Hair follicle dermal papilla cell (primary cell): ENCODE results near the gene MAGEB5. TPM values are rescaled to one million over a fixed set of nuclear protein-coding genes. Genes with fewer than 3 reads are reported as not detected.

Experiments used
- total RNA-seq: library from RNA; depleted of rRNA; stranded (reverse); fragments of >200 nt; gene quantifications from 2 replicates; pipeline ENCODE4 v1.2.3, GENCODE V29; 2012

Gene MAGEB5, protein sequence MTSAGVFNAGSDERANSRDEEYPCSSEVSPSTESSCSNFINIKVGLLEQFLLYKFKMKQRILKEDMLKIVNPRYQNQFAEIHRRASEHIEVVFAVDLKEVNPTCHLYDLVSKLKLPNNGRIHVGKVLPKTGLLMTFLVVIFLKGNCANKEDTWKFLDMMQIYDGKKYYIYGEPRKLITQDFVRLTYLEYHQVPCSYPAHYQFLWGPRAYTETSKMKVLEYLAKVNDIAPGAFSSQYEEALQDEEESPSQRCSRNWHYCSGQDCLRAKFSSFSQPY
- total RNA-seq = not detected in 2 replicates

DNA sequence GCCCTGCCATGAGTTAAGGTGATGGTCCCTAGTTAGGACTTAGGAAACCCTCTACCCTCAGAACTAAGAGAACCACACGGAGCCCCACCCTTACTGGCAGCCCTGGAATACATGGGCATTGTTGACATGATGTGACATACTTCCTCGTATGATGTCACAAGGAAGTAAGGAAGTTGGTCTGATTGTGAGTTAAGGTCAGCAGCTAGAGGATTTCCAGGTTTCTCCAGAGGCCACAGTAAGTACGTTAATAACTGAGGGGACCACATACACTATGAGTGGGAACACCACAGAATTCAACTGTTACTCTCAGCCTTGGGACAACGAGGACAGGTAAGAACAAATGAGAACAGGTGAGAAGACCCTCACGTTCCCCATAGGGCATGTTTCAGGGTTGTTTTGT lies at the start of gene MAGEB5:
Gene MAGEB5 (plus strand): TSS at position 301 of the 400 bp plus-strand sequence. CDS start 1,133 bp downstream, outside the sequence.

DNA sequence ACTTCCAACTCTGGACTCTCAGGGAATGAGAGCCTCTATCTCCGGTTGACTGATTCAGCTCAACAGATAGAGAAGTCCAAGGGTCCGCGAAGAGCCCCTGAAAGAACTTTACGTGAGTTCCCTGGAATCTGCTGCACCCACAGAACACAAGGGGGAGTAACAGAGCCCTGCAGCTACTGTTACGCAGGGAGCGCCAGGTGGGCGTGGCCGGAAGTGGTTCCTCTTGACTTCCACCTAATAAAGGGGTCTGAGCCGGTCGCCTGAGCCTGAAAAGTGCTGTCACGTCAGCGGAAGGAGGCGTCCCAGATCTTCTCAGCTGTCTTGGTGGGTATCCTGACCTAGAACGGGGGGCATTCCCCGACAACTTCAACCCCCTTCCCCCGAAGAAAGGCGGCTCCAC lies 23.8 kb upstream of the MAGEB5 start, which contains the start of gene MAGEB6:
Gene MAGEB6 (plus strand): TSS at position 237 of the 400 bp plus-strand sequence. CDS start 1,407 bp downstream, outside the sequence.

Other genes with a start within 250 kb of the MAGEB5 start
- not detected in 2 replicates for gene MAGEB18, start 77.8 kb upstream of the MAGEB5 start, total RNA-seq
- not detected in 2 replicates for gene MAGEB6B, start 55.6 kb upstream of the MAGEB5 start, total RNA-seq
- not detected in 2 replicates for gene MAGEB6, start 23.7 kb upstream of the MAGEB5 start, total RNA-seq